Subcutaneous adipose tissue (tissue), 4 donors: ENCODE results near the gene LYZL1. TPM values are rescaled to one million over a fixed set of nuclear protein-coding genes. Genes with fewer than 3 reads are reported as not detected.

ENCODE experiments used
- CTCF ChIP-seq: fragments of 450-650 bp; IDR thresholded peaks from one replicate; pipeline ENCODE4 v1.5.1; 2016; ENCODE audit warnings: low read depth, mild to moderate bottlenecking, control low read depth, antibody characterized with exemption, moderate library complexity
- total RNA-seq, 4 donors: library from RNA; depleted of rRNA; stranded (reverse); fragments of >200 nt; gene quantifications; one replicate each; pipeline ENCODE4 v1.1.0, GENCODE V29; 2016

Gene LYZL1
- total RNA-seq, 4 donors from 2014 or later, result not detected

GRCh38 chr10:29263506-29263905, 25.4 kb upstream of the LYZL1 start:
- TF ChIP-seq CTCF, result no peak

GRCh38 chr10:29265210-29265768, 23.6 kb upstream of the LYZL1 start:
- TF ChIP-seq CTCF, result no peak

- no peak for TF ChIP-seq CTCF
Observed at GRCh38 chr10:29266641-29267040, 22.2 kb upstream of the LYZL1 start.

- no peak for TF ChIP-seq CTCF
Observed at GRCh38 chr10:29268011-29268410, 20.9 kb upstream of the LYZL1 start.

GRCh38 chr10:29269486-29269885, 19.4 kb upstream of the LYZL1 start:
- TF ChIP-seq CTCF, result no peak

GRCh38 chr10:29270883-29271282, 18.0 kb upstream of the LYZL1 start:
- no peak for TF ChIP-seq CTCF

GRCh38 chr10:29271877-29272276, 17.0 kb upstream of the LYZL1 start:
- no peak for TF ChIP-seq CTCF

GRCh38 chr10:29273478-29273877, 15.4 kb upstream of the LYZL1 start:
- TF ChIP-seq CTCF, result no peak
